GM12878 (cell line): ENCODE data around the gene KCNQ1.

Source experiments
- BHLHE40 ChIP-seq, 2 experiments: fragments of 450-650 bp in 1 of 2; IDR thresholded peaks; 2 replicates each; pipeline ENCODE4 v1.6.1; 2011 to 2017; ENCODE audit warnings: low read depth in 2 of 2, borderline replicate concordance in 1 of 2, improper control_type of control experiment in 1 of 2, low read length in 1 of 2, mild to moderate bottlenecking in 1 of 2
- CHD2 ChIP-seq: IDR thresholded peaks from 2 replicates; pipeline ENCODE4 v1.6.1; 2011; ENCODE audit warnings: low read depth, low read length, improper control_type of control experiment, borderline replicate concordance
- CHD4 ChIP-seq: fragments of 200-600 bp; sonication (generic); IDR thresholded peaks from 2 replicates; pipeline ENCODE4 v1.6.1; 2016; ENCODE audit warnings: mild to moderate bottlenecking
- NR2C1 ChIP-seq: fragments of 450-650 bp; IDR thresholded peaks from 2 replicates; pipeline ENCODE4 v1.6.1; 2017; ENCODE audit warnings: antibody characterized with exemption, mild to moderate bottlenecking, moderate library complexity
- NR2C2 ChIP-seq: IDR thresholded peaks from 2 replicates; pipeline ENCODE4 v1.6.1; 2011; ENCODE audit warnings: borderline replicate concordance, low read depth; ENCODE audit not compliant: control insufficient read depth, insufficient read length
- POLR2A ChIP-seq: IDR thresholded peaks from 2 replicates; pipeline ENCODE4 v1.6.1; 2011; ENCODE audit warnings: low read depth, mild to moderate bottlenecking, low read length
- POLR2AphosphoS5 ChIP-seq: IDR thresholded peaks from 2 replicates; pipeline ENCODE4 v1.6.1; 2011; ENCODE audit warnings: mild to moderate bottlenecking, low read length, inconsistent platforms
- SIN3A ChIP-seq: IDR thresholded peaks from 2 replicates; pipeline ENCODE4 v1.6.1; 2012; ENCODE audit warnings: low read depth, low read length, improper control_type of control experiment
- SUZ12 ChIP-seq: fragments of 200-600 bp; sonication (generic); IDR thresholded peaks from one replicate; pipeline ENCODE4 v1.6.1; 2018; ENCODE audit warnings: antibody characterized with exemption, mild to moderate bottlenecking; ENCODE audit not compliant: unreplicated experiment
- ZZZ3 ChIP-seq: IDR thresholded peaks from 2 replicates; pipeline ENCODE4 v1.6.1; 2011; ENCODE audit warnings: low read depth; ENCODE audit not compliant: control insufficient read depth, insufficient read length
- TF ChIP-seq, protein P1 (sequence below), 3 experiments: IDR thresholded peaks in 2 of 3; conservative IDR thresholded peaks in 1 of 3; 2 replicates each; pipeline ENCODE4 v1.5.1; 2011; ENCODE audit warnings: low read depth in 3 of 3, low read length in 3 of 3, mild to moderate bottlenecking in 3 of 3, control low read depth in 2 of 3, moderate library complexity in 2 of 3, inconsistent platforms in 1 of 3, mixed read lengths in 1 of 3; ENCODE audit not compliant: control insufficient read depth in 2 of 3, insufficient read depth in 1 of 3; ENCODE audit errors: extremely low read depth in 1 of 3
- TF ChIP-seq, protein P2 (sequence below): fragments of 450-650 bp; conservative IDR thresholded peaks from 2 replicates; pipeline ENCODE4 v1.6.1; 2017; ENCODE audit warnings: mild to moderate bottlenecking, moderate library complexity
- TF ChIP-seq, protein P3 (sequence below): IDR thresholded peaks from 2 replicates; pipeline ENCODE4 v1.6.1; 2012; ENCODE audit warnings: low read length, inconsistent platforms
- TF ChIP-seq, protein P4 (sequence below): IDR thresholded peaks from 2 replicates; pipeline ENCODE4 v1.6.1; 2012; ENCODE audit warnings: low read depth, low read length, improper control_type of control experiment

DNA sequence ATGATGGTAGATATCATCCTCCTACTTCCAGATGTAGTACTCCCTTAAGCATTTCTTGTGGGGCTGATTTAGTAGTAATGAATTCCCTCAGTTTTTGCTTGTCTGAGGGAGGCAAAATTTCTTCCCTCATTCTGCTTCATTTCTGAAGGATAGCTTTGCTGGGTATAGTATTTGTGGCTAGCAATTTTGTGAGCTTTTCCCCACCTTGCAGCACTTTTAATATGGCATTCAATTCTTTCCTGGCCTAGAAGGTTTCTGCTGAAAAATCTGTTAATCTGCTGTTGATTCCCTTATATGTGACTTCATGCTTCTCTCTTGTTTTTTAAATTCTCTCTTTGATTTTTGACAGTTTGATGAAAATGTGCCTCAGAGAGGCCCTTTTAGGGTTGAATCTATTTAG lies 204.6 kb downstream of the KCNQ1 start:
- TF ChIP-seq, protein P1, sequence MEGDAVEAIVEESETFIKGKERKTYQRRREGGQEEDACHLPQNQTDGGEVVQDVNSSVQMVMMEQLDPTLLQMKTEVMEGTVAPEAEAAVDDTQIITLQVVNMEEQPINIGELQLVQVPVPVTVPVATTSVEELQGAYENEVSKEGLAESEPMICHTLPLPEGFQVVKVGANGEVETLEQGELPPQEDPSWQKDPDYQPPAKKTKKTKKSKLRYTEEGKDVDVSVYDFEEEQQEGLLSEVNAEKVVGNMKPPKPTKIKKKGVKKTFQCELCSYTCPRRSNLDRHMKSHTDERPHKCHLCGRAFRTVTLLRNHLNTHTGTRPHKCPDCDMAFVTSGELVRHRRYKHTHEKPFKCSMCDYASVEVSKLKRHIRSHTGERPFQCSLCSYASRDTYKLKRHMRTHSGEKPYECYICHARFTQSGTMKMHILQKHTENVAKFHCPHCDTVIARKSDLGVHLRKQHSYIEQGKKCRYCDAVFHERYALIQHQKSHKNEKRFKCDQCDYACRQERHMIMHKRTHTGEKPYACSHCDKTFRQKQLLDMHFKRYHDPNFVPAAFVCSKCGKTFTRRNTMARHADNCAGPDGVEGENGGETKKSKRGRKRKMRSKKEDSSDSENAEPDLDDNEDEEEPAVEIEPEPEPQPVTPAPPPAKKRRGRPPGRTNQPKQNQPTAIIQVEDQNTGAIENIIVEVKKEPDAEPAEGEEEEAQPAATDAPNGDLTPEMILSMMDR (IDR thresholded peaks at IDR 0.05 in 2 of 3, conservative IDR thresholded peaks at IDR 0.05 in 1 of 3; ENCODE audit: control insufficient read depth in 2 of 3, extremely low read depth in 1 of 3, insufficient read depth in 1 of 3, low read depth in 3 of 3, low read length in 3 of 3) = no peak
- TF ChIP-seq POLR2A (no peak), CHD4 (no peak), ZZZ3 (no peak), CHD2 (no peak), BHLHE40 (IDR thresholded peaks at IDR 0.05; ENCODE audit: borderline replicate concordance in 1 of 2, low read depth in 2 of 2, low read length in 1 of 2) (no peak), POLR2AphosphoS5 (no peak), SIN3A (no peak), SUZ12 (no peak), NR2C1 (no peak), NR2C2 (no peak)
- TF ChIP-seq, protein P2, sequence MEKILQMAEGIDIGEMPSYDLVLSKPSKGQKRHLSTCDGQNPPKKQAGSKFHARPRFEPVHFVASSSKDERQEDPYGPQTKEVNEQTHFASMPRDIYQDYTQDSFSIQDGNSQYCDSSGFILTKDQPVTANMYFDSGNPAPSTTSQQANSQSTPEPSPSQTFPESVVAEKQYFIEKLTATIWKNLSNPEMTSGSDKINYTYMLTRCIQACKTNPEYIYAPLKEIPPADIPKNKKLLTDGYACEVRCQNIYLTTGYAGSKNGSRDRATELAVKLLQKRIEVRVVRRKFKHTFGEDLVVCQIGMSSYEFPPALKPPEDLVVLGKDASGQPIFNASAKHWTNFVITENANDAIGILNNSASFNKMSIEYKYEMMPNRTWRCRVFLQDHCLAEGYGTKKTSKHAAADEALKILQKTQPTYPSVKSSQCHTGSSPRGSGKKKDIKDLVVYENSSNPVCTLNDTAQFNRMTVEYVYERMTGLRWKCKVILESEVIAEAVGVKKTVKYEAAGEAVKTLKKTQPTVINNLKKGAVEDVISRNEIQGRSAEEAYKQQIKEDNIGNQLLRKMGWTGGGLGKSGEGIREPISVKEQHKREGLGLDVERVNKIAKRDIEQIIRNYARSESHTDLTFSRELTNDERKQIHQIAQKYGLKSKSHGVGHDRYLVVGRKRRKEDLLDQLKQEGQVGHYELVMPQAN = no peak
- TF ChIP-seq, protein P3, sequence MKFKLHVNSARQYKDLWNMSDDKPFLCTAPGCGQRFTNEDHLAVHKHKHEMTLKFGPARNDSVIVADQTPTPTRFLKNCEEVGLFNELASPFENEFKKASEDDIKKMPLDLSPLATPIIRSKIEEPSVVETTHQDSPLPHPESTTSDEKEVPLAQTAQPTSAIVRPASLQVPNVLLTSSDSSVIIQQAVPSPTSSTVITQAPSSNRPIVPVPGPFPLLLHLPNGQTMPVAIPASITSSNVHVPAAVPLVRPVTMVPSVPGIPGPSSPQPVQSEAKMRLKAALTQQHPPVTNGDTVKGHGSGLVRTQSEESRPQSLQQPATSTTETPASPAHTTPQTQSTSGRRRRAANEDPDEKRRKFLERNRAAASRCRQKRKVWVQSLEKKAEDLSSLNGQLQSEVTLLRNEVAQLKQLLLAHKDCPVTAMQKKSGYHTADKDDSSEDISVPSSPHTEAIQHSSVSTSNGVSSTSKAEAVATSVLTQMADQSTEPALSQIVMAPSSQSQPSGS = no peak
- TF ChIP-seq, protein P4, sequence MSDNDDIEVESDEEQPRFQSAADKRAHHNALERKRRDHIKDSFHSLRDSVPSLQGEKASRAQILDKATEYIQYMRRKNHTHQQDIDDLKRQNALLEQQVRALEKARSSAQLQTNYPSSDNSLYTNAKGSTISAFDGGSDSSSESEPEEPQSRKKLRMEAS = no peak
